Activated effector memory CD4-positive, alpha-beta T cell treated with anti-CD3 and anti-CD28 coated beads, Interleukin-2, amount 50 U/mL, for 16 hours (primary cell): ENCODE measurements around the gene CPM.
"Not testable (repeated sequence)": the region's sequence is repeated elsewhere in the genome, so short reads cannot be mapped to it uniquely, and the experiment has no call there.

Experiments
- DNase-seq: peaks from one replicate; pipeline ENCODE4 v3.0.0-alpha.2; 2020

The CPM gene

GRCh38 chr12:68804657-68805591 is 128.0 kb downstream of the CPM start:
- no peak for DNase-seq

- no peak for DNase-seq
Measured at GRCh38 chr12:68803948-68804656, 128.9 kb downstream of the CPM start.

- DNase-seq = not testable (repeated sequence)
Measured at GRCh38 chr12:68802911-68803651, 129.9 kb downstream of the CPM start.

GRCh38 chr12:68802372-68802745 is 130.6 kb downstream of the CPM start:
- not testable (repeated sequence) for DNase-seq
